HG03045 (cell line): Measurements from ENCODE around the gene KRT5.
"Not testable (repeated sequence)": the region's sequence is repeated elsewhere in the genome, so short reads cannot be mapped to it uniquely, and the experiment has no call there.

Experiments used
- ATAC-seq: cut with Tn5 transposase; IDR thresholded peaks from one replicate; pipeline ENCODE4 v1.9.1; 2021; ENCODE audit warnings: mild to moderate bottlenecking, moderate library complexity; ENCODE audit not compliant: unreplicated experiment

Gene KRT5

DNA sequence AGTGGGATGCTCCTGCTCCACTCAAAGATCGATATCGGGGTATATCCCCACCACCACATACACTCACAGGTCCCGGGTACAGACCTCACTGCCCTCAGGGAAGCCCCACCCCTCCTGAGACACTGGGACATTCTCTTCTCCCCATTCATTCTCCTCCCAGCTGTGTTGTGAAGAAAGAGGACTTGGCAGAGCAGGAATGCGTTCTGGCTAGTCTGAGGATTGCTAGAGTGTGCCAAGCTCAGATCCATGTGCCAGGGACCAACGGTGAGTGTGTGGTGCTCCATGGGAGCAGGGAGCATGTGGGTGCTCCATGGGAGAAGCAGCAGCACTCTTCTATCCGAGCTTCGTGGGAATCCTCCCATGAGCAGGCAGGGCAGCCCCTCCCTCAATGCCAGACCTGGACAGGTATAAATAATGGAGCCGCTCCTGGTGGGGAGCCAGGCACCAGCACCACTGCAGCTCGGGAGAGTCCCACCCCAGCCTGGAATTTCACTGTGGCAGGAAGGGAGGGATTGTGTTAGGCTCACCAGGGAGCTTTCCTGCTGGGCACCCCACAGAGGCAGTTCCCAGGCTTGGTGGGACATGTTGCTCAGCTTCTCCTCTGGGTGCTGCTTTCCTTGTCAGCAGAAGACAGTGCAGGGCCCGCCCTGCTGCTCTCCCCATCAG is 2.3 kb upstream of the KRT5 start:
- no peak for ATAC-seq

DNA sequence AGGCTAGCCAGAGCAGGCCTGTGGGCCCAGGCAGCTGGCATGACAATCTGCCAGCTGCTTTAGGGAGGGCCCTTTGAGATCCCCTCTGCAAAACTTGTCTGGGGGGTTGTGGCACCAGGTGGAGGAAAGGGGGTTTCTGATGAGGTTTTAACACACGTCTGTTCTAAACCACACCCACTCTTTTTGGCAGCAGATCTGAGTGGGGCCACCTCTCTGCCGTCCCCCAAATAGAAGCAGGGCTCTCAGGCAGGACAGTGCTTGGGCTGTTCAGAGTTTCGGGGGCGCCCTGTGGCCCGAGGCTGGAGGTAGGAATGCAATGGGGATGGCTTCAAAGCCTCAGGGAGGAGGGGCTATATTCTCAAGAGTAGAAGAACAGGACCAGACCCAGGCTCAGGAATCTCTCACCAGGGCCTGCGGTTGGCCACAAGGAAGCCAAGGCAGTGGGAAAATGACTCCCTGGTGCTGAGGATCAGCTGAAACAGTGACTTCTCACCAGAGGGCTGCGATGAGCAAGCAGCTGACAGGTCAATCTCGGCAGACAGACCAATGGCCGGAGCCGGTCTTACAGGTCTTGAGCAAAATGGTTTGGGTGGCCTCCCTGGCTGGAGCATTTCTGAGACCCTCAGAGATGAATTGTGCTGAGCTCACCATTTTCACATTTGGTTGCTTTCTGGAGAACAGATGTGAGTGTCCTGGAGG is 1.5 kb upstream of the KRT5 start:
- no peak for ATAC-seq

DNA sequence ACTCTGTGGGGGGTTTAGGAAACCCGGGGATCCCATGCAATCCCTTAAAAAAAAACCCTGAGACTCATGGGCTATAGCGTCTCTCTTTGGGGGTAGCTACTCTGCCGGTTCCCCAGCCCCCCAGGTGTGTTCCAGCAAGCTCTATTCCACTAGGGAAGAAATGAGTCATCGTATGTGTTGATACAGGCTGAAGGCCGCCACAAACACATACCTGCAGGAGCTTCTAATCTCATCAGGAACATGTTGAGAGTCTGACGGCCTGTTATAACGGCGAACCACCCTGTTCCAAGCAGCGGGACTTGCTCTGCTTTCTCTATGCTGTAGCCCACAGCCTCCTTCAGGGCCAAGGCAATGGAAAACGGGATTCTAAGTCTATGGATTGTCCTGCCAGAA is 977 bp upstream of the KRT5 start:
- no peak for ATAC-seq

DNA sequence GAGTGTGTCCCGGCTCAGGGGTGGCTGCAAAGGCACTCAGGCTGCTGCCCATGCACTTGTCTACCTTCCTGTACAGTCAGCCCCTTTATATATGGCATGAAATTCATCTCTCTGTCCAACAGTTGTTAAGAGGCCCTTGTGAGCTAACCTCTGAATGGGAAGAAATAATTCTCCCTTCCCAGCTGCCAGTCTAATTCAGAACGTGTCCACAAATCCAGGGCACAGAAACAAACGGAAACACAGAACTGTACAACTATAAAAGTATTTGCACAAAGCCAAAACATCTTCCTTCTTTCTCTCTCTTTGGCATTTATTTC is 849 bp downstream of the KRT5 start:
- ATAC-seq: no peak

DNA sequence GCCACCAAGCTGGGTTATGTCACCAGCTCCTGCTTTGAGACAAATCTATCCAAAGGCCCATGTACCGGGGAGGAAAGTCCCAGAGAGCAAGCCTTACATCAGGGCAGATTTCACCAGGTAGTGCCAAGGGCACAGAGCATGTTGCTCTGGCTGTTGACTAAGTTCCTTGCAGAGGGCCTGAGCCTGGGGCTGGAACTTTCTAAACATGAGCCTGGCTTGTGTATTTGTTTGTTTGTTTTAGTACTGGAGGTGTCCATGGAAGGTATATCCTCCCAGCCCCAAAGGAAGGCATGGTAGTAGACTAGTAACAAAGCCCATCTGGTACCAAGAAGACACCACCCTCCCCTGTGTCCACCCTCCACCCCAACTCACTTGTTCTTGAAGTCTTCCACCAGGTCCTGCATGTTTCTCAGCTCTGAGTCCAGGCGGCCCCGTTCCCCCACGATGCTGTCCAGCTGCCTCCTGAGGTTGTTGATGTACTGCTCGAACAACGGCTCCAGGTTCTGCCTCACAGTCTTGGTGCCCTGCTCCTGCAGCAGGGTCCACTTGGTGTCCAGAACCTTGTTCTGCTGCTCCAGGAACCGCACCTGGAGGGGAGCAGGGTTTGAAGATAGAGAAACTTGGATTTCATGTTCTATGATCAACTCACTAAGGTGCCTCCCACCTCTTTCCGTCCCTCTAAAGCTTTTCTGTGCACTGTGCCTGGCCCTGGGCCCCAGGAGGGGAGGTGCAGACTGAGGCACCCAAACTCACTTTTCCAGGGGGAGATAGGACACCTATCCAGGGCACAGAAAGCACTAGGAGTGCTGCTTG is 1.4 kb downstream of the KRT5 start:
- no peak for ATAC-seq

DNA sequence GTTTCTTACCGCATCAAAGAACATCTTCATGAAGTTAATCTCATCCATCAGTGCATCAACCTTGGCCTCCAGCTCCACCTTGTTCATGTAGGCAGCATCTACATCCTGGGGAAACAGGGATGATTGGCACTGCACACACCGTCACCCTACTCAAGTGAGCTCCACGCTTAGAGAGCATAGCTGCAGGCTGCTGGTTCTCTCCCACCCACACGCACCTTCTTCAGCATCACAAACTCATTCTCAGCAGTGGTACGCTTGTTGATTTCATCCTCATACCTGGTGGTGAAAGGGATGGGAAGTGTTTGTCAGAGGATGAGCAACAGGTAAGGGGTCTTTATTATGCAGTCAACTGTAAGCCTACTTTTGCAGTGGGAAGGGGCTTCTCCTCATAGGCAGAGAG is 2.3 kb downstream of the KRT5 start:
- ATAC-seq: no peak

DNA sequence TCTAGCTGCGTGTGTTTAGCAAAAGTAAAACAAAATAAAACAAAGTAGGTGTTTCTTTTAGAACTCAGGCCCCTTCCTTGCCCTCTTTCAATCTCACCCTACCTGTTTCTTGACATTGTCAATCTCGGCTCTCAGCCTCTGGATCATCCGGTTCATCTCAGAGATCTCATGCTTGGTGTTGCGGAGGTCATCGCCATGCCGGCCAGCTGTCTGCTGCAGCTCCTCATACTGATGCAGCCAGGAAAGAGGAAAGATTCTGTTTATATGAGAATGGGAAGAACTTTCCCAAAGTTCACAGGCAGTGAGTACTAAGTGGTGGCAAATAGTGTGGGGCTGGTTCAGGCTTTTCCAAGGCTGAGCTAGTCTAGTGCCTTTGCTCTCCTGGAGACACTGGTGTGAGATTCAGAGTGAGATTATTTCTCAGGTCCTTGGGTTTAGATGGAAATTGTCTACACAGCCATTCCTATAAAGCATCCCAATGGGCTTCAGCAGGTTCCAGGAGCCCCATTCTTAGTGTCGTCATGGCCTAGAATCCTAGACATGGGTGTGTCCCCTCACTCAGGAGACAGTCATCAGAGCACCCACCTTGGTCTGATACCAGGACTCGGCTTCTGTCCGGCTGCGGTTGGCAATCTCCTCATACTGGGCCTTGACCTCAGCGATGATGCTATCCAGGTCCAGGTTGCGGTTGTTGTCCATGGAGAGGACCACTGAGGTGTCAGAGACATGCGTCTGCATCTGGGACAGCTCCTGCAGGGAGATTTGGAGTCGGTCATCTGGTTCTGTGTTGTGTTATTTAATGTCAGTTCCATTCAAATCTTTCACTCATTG is 3.0 kb downstream of the KRT5 start:
- no peak for ATAC-seq

DNA sequence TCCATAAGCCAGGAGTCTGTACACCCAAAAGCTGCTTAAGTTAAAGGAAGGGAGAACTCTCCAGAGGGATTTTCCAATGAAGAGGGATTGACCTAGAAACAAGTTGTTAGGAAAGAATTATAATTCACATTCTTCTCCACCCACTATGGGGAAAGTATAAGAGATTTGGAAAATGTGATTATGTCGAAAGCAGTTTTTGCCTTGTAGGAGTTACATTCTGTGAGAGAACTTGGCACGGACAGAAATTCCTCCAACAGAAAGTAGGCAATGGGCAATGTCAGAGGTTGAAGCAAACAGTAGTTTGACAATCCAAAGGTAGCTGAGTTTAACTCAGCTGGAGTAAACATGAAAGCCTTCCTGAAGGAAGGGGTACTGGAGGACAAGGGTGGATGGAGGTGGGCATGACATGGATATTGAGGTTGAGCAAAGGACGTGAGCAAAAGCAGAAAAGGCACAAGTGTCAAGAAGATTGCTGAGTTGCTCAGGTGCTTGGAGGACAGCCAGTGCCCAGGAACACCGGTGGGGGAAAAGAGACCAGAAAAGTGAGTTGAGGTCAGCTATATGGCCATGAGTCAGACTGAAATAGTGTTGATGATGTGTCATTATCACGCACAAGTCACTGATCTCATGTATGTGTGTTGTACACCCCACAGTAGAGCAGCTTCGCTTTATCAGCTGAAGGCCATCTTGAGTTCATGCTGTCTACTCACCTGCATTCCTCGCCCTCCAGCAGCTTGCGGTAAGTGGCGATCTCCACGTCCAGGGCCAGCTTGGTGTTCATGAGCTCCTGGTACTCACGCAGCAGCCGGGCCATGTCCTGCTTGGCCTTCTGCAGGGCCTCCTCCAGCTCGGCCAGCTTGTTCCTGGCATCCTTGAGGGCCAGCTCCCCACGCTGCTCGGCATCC is 4.0 kb downstream of the KRT5 start:
- ATAC-seq: no peak

DNA sequence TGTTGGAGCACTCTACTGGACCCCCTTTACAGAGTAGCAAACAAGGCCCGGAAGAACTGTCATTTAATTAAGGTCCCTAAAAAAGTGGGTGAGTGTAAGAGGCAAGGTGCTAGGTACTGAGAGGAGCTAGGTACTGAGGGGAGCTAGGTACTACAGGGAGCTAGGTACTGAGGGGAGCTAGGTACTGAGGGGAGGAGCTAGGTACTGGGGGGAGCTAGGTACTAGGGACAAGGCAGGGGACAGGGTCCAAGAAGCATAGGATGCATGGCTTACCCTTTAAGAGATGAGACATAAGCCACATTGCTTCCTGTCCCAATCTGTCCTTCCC is 4.9 kb downstream of the KRT5 start:
- no peak for ATAC-seq

DNA sequence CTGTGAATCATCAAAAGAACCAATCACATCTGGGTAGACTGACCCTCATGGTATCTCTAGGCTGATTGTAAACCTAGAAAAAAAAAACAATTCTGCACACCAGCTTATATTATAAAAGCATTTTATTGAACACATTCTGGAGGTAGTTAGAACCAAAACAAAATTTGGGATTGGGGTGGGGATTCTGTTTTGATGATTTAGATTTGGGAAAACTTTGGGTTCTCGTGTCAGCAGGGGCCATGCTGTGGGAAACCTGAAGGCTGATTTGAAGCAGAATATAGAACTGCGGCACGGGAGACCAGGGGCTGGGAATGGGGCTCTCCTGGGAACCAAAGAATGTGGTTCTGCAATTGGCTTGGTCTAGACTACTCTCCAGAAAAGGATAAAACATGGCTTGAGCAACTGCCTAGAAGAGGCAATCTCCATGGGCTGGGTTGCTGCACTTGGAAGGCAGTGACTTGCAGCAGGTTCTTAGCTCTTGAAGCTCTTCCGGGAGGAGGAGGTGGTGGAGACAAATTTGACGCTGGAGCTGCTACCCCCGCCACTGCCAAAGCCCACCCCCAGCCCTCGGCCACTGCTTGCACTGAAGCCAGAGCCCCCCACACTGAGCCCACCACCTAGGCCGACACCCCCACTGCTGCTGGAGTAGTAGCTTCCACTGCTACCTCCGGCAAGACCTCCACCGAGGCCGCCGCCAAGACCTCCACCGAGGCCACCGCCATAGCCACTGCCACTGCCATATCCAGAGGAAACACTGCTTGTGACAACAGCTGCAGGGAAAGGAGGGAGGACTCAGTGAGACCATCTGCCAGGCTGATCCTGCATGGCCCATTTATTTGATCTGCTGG is 5.5 kb downstream of the KRT5 start:
- ATAC-seq: no peak

DNA sequence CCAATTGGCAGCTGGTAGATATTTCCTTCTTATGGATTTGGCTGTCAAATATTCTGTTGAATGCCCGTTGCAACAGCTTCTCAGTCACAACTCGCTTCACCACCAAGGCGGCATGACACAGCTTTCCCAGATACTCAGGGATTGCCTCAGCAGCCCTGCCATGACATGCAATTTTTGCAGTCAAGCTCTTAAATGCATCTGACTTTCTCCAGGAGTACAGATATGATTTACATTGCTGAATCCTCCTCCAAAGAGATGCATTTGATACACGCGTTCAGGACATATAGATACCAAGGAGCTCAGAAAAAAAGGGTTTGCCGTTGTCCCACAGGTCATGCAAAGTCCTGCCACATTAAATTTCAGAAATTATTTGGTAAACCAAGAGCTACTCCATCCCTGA is 6.5 kb downstream of the KRT5 start:
- ATAC-seq: no peak

DNA sequence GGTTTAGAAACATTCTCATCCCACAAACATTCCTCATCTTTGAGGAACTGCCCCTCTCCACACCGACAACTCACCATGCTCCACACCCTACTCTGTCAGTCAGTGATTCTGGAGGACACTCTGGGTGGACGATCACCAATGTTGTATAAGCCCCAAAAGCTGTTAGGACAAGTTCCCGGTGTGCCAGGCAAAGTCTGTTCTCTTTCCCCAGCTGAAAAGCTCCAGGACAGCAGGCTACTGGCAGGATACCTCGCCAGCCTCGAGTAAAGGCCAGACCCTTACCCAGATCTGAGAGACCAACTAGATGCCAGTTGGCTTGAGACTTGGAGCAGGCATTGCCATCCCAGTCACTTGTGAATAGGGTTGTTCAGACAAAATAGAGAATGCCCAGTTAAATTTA is 12.0 kb downstream of the KRT5 start:
- ATAC-seq: no peak

DNA sequence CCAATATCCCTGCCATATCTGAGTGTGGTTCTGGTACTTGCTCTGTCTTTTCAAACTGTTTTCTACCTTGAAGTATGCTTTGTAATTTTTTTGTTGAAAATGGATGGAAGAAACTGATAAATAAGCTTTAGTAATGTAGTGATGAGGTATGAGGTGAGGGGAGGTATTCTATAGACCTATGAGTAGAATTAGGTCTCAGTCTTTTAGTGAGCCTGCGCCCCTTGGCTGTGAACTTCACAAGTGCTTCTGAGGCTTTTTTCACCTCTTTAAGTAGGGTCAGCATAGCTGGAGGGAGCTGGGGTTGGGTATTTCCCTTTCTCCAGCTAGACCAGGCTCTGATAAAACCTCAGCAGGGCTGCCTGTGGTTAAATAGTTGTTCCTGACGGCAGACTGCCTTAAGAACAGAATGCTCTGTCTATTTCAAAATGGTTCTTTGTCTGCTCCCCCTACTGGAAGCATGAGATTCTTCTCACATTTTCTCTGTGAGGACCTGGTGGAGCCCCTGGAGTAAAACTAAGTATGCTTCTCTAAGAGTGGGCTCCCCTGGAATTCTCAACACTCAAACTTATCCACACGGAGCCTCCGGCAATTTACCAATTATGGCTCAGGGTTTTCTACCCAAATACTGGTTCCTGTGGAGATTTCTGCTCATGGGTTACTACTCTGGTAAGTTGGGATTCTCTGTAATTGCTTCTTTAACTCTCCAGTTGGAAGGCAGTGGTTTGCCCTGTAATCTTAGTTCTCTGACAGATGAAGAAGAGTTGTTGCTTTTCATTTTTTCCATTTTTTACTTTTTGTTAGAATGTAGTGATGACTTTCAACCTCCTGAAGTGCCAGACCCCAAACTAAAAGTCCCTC is 13.1 kb downstream of the KRT5 start:
- ATAC-seq: no peak

DNA sequence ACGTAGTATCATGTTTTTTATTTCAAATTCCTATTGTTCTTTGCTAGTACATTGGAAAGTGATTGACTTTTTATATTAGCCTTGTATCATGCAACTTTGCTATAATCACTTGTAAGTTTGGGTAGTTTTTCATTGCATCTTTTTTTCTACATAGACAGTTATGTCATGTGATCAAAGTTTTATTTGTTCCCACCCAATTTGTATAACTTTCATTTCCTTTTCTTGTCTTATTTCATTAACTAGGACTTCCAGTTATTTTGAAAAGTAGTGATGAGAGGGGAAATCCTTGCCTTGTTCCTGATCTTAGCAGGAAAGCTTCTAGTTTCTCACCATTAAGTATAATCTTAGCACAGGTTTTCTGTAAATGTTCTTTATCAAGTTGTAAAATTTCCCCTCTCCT is 17.3 kb downstream of the KRT5 start:
- ATAC-seq: no peak

DNA sequence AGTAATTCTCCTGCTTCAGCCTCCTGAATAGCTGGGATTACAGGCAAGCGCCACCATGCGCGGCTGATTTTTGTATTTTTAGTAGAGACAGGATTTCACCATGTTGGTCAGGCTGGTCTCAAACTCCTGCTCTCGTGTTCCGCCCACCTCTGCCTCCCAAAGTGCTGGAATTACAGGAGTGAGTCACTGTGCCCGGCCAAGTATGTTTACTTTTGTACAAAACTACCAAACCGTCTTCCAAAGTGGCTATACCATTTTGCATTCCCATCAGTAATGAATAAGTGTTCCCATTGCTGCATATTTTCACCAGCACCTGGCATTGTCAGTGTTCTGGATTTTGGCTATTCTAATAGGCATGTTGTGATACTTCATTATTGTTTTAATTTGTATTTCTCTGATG is 18.7 kb downstream of the KRT5 start:
- no peak for ATAC-seq

DNA sequence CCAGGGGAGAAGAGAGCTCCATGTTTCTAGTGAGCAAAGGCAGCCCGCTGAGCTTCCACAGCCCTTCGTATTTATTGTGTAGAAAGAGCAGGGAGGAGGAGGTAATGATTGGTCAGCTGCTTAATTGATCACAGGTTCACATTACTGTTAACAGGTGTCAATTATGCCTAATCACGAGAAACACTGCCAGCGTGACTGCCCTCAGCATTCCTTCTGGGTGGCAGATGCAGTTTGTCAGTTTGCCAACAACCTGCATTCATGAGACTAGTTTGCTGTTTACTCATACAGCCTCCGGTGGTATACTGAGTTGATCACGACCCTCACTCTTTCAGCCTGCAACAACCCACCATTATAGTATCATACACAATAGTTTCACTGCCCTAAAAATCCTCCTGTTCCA is 19.6 kb downstream of the KRT5 start:
- ATAC-seq: not testable (repeated sequence)

DNA sequence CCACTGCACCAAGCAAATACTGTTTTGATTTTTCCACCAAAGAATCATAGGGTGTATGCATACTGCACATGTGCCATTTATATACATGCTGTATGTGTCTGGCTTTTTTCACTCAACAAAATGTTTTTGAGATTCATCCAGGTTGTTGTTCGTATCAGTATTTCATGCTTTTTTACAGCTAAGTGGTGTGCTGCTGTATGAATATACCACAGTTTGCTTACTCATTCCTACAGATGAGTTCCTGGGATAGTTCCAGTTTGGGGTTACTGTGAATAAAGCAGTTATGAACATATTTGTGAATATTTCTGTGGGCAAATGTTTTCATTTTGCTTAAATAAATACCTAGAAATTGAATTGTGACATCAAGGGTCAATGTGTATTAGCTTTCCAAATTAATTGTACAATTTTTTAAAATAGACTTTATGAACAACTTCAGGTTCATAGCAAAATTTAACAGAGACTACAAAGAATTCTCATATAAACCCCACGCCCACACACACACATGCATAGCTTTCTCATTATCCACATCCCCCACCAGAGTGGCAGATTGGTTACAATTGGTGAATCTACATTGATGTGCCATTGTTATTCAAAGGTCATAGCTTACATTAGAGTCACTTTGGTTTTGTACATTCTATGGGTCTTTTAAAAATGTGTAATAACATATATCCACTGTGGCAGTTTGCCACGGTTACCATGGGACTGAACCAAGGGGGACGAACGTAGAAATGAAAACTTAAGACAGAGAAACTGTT is 20.2 kb downstream of the KRT5 start:
- no peak for ATAC-seq

DNA sequence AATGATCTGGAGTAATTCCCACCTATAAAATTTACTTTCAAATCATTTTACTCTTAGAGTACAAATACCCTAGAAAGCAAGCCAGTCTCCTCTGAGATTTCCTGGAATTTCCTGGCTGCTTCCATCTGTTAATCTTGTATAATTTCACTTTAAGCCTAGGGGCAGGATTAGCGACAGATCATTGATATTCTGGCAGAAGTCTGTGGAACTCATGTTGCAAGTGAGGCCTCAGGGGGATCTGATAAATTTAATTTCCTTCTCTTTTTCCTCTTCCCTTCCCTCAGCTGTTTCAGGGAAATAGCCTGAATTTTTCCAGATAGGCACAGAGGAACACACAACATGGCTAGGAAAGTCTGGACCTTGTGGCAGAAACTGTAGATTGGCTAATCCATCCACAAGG is 21.2 kb downstream of the KRT5 start:
- ATAC-seq: no peak
